Activated CD8-positive, alpha-beta memory T cell treated with anti-CD3 and anti-CD28 coated beads, Interleukin-2, amount 10 ng/mL, durations not matched to agents 7 days and 5 days (primary cell): ENCODE measurements around the gene SLC6A6. TPM values are rescaled to one million over a fixed set of nuclear protein-coding genes. Genes with fewer than 3 reads are reported as not detected.

Experiments used
- ATAC-seq: fragments of 150-1000 bp; cut with Tn5 transposase; one replicate; pipeline ENCODE4 v1.10.0; 2021; ENCODE audit warnings: moderate library complexity
- CTCF ChIA-PET: fragments of 350-600 bp; sonication (Branson Sonifier 250); formaldehyde crosslinking; loops from one replicate; lab custom pipeline; 2021; ENCODE audit warnings: antibody characterized with exemption; lab: Charles Lee
- DNase-seq: peaks from one replicate; pipeline ENCODE4 v3.0.0-alpha.2; 2020
- H3K27ac Mint-ChIP-seq: one replicate; pipeline ENCODE4 v1.8.0; 2021; ENCODE audit warnings: mild to moderate bottlenecking, mixed read lengths
- H3K27me3 Mint-ChIP-seq: one replicate; pipeline ENCODE4 v1.8.0; 2021; ENCODE audit warnings: mixed read lengths
- H3K36me3 Mint-ChIP-seq: one replicate; pipeline ENCODE4 v1.8.0; 2021; ENCODE audit warnings: mild to moderate bottlenecking, mixed read lengths
- H3K4me1 Mint-ChIP-seq: one replicate; pipeline ENCODE4 v1.8.0; 2021; ENCODE audit warnings: mixed read lengths
- H3K4me3 Mint-ChIP-seq: one replicate; pipeline ENCODE4 v1.8.0; 2021; ENCODE audit warnings: mild to moderate bottlenecking, moderate library complexity, mixed read lengths
- H3K9me3 Mint-ChIP-seq: one replicate; pipeline ENCODE4 v1.8.0; 2022; ENCODE audit warnings: low read depth, mixed read lengths
- total RNA-seq, 2 experiments: library from RNA; stranded (reverse); gene quantifications; one replicate each; pipeline ENCODE4 v1.2.3, GENCODE V29; 2021

The SLC6A6 gene
- total RNA-seq, 2 experiments from 2014 or later: 55.3 to 64.6 TPM

- no peak overlapping the region for H3K4me3 Mint-ChIP-seq
- peaks cover 5% of the 10 kb centered on the region for H3K36me3 Mint-ChIP-seq
- no peaks in the 10 kb centered on the region for H3K27me3 Mint-ChIP-seq
- H3K9me3 Mint-ChIP-seq: no peaks in the 10 kb centered on the region
- H3K4me1 Mint-ChIP-seq: peaks cover 27% of the 10 kb centered on the region
- peak overlapping the region; percentile 89 for H3K27ac Mint-ChIP-seq
- ATAC-seq (no peak), DNase-seq (no peak)
- CTCF ChIA-PET: interaction anchor here (0.8 to 2.2 kb wide), 10 partner anchors 9 to 248 kb away, joined by 3 to 9 read pairs (median 4); partner anchors contain the start of gene SLC6A6
Measured at GRCh38 chr3:14377044-14377837, 25.2 kb upstream of the SLC6A6 start.

GRCh38 chr3:14377838-14378169 is 24.6 kb upstream of the SLC6A6 start:
- CTCF ChIA-PET: interaction anchor here (1.3 to 2.2 kb wide), 8 partner anchors 10 to 85 kb away, joined by 3 to 9 read pairs (median 4); partner anchors contain the start of gene SLC6A6
- peak; percentile 91 for DNase-seq
- Mint-ChIP-seq H3K36me3 (peaks cover 5% of the 10 kb centered on the region), H3K27ac (peak overlapping the region; percentile 89), H3K27me3 (no peaks in the 10 kb centered on the region), H3K9me3 (no peaks in the 10 kb centered on the region), H3K4me1 (peaks cover 27% of the 10 kb centered on the region), H3K4me3 (no peak overlapping the region)
- peak; percentile 96 for ATAC-seq

DNA sequence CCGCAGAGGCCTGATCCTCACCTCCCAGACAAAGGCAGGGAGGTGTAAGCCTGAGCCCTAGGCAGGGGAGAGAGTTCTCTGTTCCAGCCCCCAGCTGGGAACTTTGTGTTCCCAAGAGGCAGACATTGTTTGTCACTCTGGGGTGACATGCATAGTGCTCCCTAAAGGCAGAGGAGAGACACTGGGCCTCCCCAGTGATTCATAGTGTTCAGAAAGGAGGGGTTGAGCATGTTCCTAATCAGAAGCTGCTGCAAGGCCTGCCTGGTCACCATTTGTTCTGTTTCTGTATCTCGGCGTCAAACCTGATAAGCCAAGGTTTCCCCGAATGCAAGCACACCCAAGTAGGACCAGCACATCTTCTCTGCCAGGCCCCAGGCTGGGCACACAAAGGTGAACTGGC is 24.0 kb upstream of the SLC6A6 start:
- H3K27ac Mint-ChIP-seq: peak overlapping the region; percentile 89
- peaks cover 5% of the 10 kb centered on the region for H3K36me3 Mint-ChIP-seq
- CTCF ChIA-PET: interaction anchor here (1.4 to 2.2 kb wide), 6 partner anchors 11 to 84 kb away, joined by 3 to 9 read pairs (median 4); partner anchors contain the start of gene SLC6A6
- DNase-seq: no peak
- ATAC-seq: peak; percentile 5
- no peaks in the 10 kb centered on the region for H3K27me3 Mint-ChIP-seq
- no peak overlapping the region for H3K4me3 Mint-ChIP-seq
- peaks cover 27% of the 10 kb centered on the region for H3K4me1 Mint-ChIP-seq
- H3K9me3 Mint-ChIP-seq: no peaks in the 10 kb centered on the region

DNA sequence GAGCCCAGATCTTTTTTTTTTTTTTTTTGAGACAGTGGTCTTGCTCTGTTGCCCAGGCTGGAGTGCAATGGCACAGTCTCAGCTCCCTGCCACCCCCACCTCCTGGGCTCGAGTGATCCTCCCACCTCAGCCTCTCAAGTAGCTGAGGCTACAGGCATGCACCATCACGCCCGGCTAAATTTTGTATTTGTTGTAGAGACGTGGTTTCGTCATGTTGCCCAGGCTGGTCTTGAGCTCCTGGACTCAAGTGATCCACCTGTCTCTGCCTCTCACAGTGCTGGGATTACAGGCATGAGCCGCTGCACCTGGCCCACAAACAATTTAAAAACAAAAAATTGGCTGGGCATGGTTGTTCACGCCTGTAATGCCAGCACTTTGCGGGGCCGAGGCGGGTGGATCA is 22.6 kb upstream of the SLC6A6 start:
- DNase-seq (no peak), ATAC-seq (no peak)
- Mint-ChIP-seq H3K9me3 (no peaks in the 10 kb centered on the region), H3K27ac (no peak overlapping the region), H3K4me3 (no peak overlapping the region), H3K36me3 (peaks cover 5% of the 10 kb centered on the region), H3K27me3 (no peaks in the 10 kb centered on the region), H3K4me1 (peaks cover 27% of the 10 kb centered on the region)
- CTCF ChIA-PET: interaction anchor here (2.2 kb wide), 1 partner anchor 52 kb away, joined by 6 read pairs; no protein-coding TSS in a partner anchor

- Mint-ChIP-seq H3K9me3 (no peaks in the 10 kb centered on the region), H3K4me1 (no peaks in the 10 kb centered on the region), H3K27me3 (peaks cover 27% of the 10 kb centered on the region), H3K36me3 (no peaks in the 10 kb centered on the region), H3K27ac (no peak overlapping the region), H3K4me3 (no peak overlapping the region)
- CTCF ChIA-PET: no interaction called here
- no peak for ATAC-seq
- DNase-seq: no peak
Measured at GRCh38 chr3:14386254-14386653, 16.2 kb upstream of the SLC6A6 start.

GRCh38 chr3:14388201-14388600 is 14.2 kb upstream of the SLC6A6 start:
- H3K27me3 Mint-ChIP-seq: peaks cover 32% of the 10 kb centered on the region
- no peaks in the 10 kb centered on the region for H3K4me1 Mint-ChIP-seq
- no peak overlapping the region for H3K27ac Mint-ChIP-seq
- no peak overlapping the region for H3K4me3 Mint-ChIP-seq
- DNase-seq (no peak), ATAC-seq (no peak)
- no peaks in the 10 kb centered on the region for H3K9me3 Mint-ChIP-seq
- CTCF ChIA-PET: interaction anchor here (0.7 to 1.6 kb wide), 5 partner anchors 11 to 190 kb away, joined by 3 to 4 read pairs (median 3); no protein-coding TSS in a partner anchor
- no peaks in the 10 kb centered on the region for H3K36me3 Mint-ChIP-seq

DNA sequence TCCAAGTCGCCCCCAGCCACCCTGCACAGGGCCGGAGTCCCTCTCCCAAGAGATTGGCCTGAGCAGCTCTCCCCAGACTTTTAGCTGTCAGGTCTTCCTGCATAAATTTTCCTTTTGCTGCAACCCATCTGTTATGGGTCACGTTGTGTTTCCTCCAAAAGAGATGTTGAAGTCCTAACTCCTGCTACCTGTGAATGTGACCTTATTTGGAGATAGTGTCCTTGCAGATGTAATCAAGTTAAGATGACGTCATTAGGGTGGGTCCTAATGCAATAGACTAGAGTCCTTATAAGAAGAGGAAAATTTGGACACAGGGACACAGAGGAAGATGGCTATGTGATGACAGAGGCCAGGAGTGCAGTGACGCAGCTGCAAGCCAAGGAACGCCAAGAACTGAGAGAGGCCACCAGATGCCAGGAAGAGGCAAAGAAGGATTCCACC is 13.2 kb upstream of the SLC6A6 start:
- ATAC-seq (no peak), DNase-seq (no peak)
- Mint-ChIP-seq H3K36me3 (no peaks in the 10 kb centered on the region), H3K4me3 (no peak overlapping the region), H3K9me3 (no peaks in the 10 kb centered on the region), H3K27me3 (peaks cover 32% of the 10 kb centered on the region), H3K4me1 (no peaks in the 10 kb centered on the region), H3K27ac (no peak overlapping the region)
- CTCF ChIA-PET: interaction anchor here (1.3 to 1.8 kb wide), 2 partner anchors 11 to 13 kb away, joined by 4 read pairs; no protein-coding TSS in a partner anchor

GRCh38 chr3:14389716-14390115 is 12.7 kb upstream of the SLC6A6 start:
- DNase-seq (no peak), ATAC-seq (no peak)
- no peaks in the 10 kb centered on the region for H3K4me1 Mint-ChIP-seq
- H3K36me3 Mint-ChIP-seq: no peaks in the 10 kb centered on the region
- H3K27ac Mint-ChIP-seq: no peak overlapping the region
- no peaks in the 10 kb centered on the region for H3K9me3 Mint-ChIP-seq
- no peak overlapping the region for H3K4me3 Mint-ChIP-seq
- CTCF ChIA-PET: interaction anchor here (1.3 to 1.8 kb wide), 2 partner anchors 12 kb away, joined by 4 read pairs; no protein-coding TSS in a partner anchor
- peaks cover 32% of the 10 kb centered on the region for H3K27me3 Mint-ChIP-seq

- H3K4me1 Mint-ChIP-seq: peaks cover under 1% of the 10 kb centered on the region
- no peak for ATAC-seq
- H3K9me3 Mint-ChIP-seq: no peaks in the 10 kb centered on the region
- H3K36me3 Mint-ChIP-seq: no peaks in the 10 kb centered on the region
- no peak for DNase-seq
- CTCF ChIA-PET: interaction anchor here (1.1 kb wide), 1 partner anchor 40 kb away, joined by 3 read pairs; no protein-coding TSS in a partner anchor
- H3K27me3 Mint-ChIP-seq: peaks cover 23% of the 10 kb centered on the region
- H3K4me3 Mint-ChIP-seq: no peak overlapping the region
- no peak overlapping the region for H3K27ac Mint-ChIP-seq
Measured at GRCh38 chr3:14391033-14391432, 11.4 kb upstream of the SLC6A6 start.

DNA sequence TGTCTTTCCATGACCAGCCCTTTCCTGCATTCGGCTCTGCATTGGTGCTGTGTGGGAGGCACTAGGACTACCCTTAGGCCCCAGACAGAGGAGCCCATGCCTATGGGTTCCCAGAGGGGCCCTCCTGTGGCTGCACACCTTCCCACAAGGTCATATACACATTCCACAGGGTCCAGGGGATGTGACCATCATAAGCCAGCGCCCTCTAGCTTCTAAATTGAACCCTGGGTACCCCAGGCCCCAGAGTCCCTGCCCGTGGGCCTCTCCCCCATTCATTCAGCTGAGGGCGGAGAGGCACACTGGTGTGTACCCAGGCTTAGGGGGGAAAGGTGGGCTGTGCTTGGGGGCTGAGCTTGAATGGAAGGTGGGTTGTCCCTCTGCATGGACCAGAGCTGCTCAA is 10.2 kb upstream of the SLC6A6 start:
- DNase-seq (no peak), ATAC-seq (no peak)
- H3K36me3 Mint-ChIP-seq: no peaks in the 10 kb centered on the region
- no peaks in the 10 kb centered on the region for H3K9me3 Mint-ChIP-seq
- peaks cover 9% of the 10 kb centered on the region for H3K4me1 Mint-ChIP-seq
- CTCF ChIA-PET: interaction anchor here (1.1 kb wide), 1 partner anchor 39 kb away, joined by 3 read pairs; no protein-coding TSS in a partner anchor
- peaks cover 23% of the 10 kb centered on the region for H3K27me3 Mint-ChIP-seq
- no peak overlapping the region for H3K4me3 Mint-ChIP-seq
- H3K27ac Mint-ChIP-seq: no peak overlapping the region

- Mint-ChIP-seq H3K36me3 (no peaks in the 10 kb centered on the region), H3K4me3 (no peak overlapping the region), H3K4me1 (peaks cover 15% of the 10 kb centered on the region), H3K9me3 (no peaks in the 10 kb centered on the region), H3K27me3 (peaks cover 21% of the 10 kb centered on the region), H3K27ac (no peak overlapping the region)
- DNase-seq (no peak), ATAC-seq (no peak)
- CTCF ChIA-PET: no interaction called here
Measured at GRCh38 chr3:14392803-14393319, 9.5 kb upstream of the SLC6A6 start.

- H3K27ac Mint-ChIP-seq: no peak overlapping the region
- ATAC-seq (no peak), DNase-seq (no peak)
- no peak overlapping the region for H3K4me3 Mint-ChIP-seq
- peaks cover 16% of the 10 kb centered on the region for H3K4me1 Mint-ChIP-seq
- CTCF ChIA-PET: interaction anchor here (0.6 to 1.4 kb wide), 3 partner anchors 15 to 497 kb away, joined by 3 to 4 read pairs (median 3); no protein-coding TSS in a partner anchor
- H3K36me3 Mint-ChIP-seq: no peaks in the 10 kb centered on the region
- H3K27me3 Mint-ChIP-seq: peaks cover 17% of the 10 kb centered on the region
- H3K9me3 Mint-ChIP-seq: no peaks in the 10 kb centered on the region
Measured at GRCh38 chr3:14393440-14394106, 8.8 kb upstream of the SLC6A6 start.

- Mint-ChIP-seq H3K4me3 (no peak overlapping the region), H3K4me1 (peaks cover 16% of the 10 kb centered on the region), H3K27ac (no peak overlapping the region), H3K9me3 (no peaks in the 10 kb centered on the region), H3K36me3 (no peaks in the 10 kb centered on the region), H3K27me3 (peaks cover 6% of the 10 kb centered on the region)
- CTCF ChIA-PET: no interaction called here
- DNase-seq (no peak), ATAC-seq (no peak)
Measured at GRCh38 chr3:14396031-14396692, 6.2 kb upstream of the SLC6A6 start.
